K562 (cell line): ENCODE data around the gene RGS8. TPM values are rescaled to one million over a fixed set of nuclear protein-coding genes. Genes with fewer than 3 reads are reported as not detected.

Source experiments
- ATAC-seq: fragments of 200-7000 bp; cut with Tn5 transposase; 3 replicates; pipeline ENCODE4 v1.9.1; 2020; ENCODE audit warnings: moderate library complexity
- BruUV-seq: library from RNA; stranded (reverse); fragments of 400-500 nt; replicated peaks from 2 replicates; lab custom pipeline; 2021; lab: Mats Ljungman, UMichigan
- CTCF ChIA-PET: fragments of 300-600 bp; formaldehyde crosslinking; extraction: SDS; loops from one replicate; lab custom pipeline; 2021; ENCODE audit warnings: low intra/inter-chr PET ratio; lab: Yijun Ruan, JAX
- POLR2A ChIA-PET: fragments of 300-600, 350-650 bp; sonication (Branson Sonifier 250); formaldehyde crosslinking; extraction: SDS; loops from one replicate; lab custom pipeline; 2021; ENCODE audit warnings: antibody characterized with exemption, inconsistent platforms; lab: Yijun Ruan, JAX
- DNase-seq, 4 experiments: peaks; one replicate each; pipeline versions ENCODE4 v3.0.0 to v3.0.0-alpha.2; 2011 to 2018; ENCODE audit warnings: low spot score in 3 of 4, mixed read lengths in 3 of 4; ENCODE audit errors: extremely low read depth in 1 of 4
- FAIRE-seq: peaks from 2 replicates; lab custom pipeline; 2011; peaks lifted over from hg19 to GRCh38; lab: Jason Lieb, UNC
- H2AFZ ChIP-seq: 2 replicates; pipeline ENCODE4 v1.6.0; 2011; ENCODE audit warnings: low read depth, low read length, control low read depth, inconsistent platforms
- H3K27ac ChIP-seq: fragments of 200-600 bp; 3 replicates; pipeline ENCODE4 v1.8.0; 2011; ENCODE audit warnings: low read depth, mild to moderate bottlenecking, control low read depth, inconsistent platforms, low read length, moderate library complexity, mixed read lengths; ENCODE audit errors: extremely low read depth
- H3K27me3 ChIP-seq, 2 experiments: fragments of 300-600 bp in 1 of 2; 2 replicates in 1 of 2; 3 replicates in 1 of 2; pipeline versions ENCODE4 v1.6.0 to v1.8.0; 2011; ENCODE audit warnings: inconsistent platforms in 2 of 2, low read length in 2 of 2, mild to moderate bottlenecking in 1 of 2, mixed read lengths in 1 of 2, moderate library complexity in 1 of 2; ENCODE audit not compliant: control insufficient read depth in 2 of 2, insufficient read depth in 2 of 2
- H3K36me3 ChIP-seq: fragments of 300-600 bp; 3 replicates; pipeline ENCODE4 v1.8.0; 2011; ENCODE audit warnings: mild to moderate bottlenecking, low read length, inconsistent platforms; ENCODE audit not compliant: control insufficient read depth, insufficient read depth
- H3K4me1 ChIP-seq, 2 experiments: fragments of 200-600 bp in 1 of 2; replicated peaks in 1 of 2; 2 replicates in 1 of 2; 3 replicates in 1 of 2; pipeline versions ENCODE4 v1.5.1 to v1.8.0; 2011; ENCODE audit warnings: inconsistent platforms in 2 of 2, low read length in 2 of 2, mild to moderate bottlenecking in 1 of 2, mixed read lengths in 1 of 2, moderate library complexity in 1 of 2; ENCODE audit not compliant: control insufficient read depth in 2 of 2, insufficient read depth in 2 of 2
- H3K4me2 ChIP-seq: 2 replicates; pipeline ENCODE4 v1.6.1; 2011; ENCODE audit warnings: low read length, control low read depth, inconsistent platforms, mixed read lengths; ENCODE audit not compliant: insufficient read depth
- H3K4me3 ChIP-seq: fragments of 200-600 bp; sonication (generic), shearing (Covaris generic); 2 replicates; pipeline ENCODE4 v1.5.1; 2016; ENCODE audit warnings: control low read depth, inconsistent platforms
- H3K79me2 ChIP-seq: fragments of 200-600 bp; 3 replicates; pipeline ENCODE4 v1.8.0; 2011; ENCODE audit warnings: low read length, inconsistent platforms; ENCODE audit not compliant: control insufficient read depth, insufficient read depth
- H3K9ac ChIP-seq, 2 experiments: 2 replicates each; pipeline versions ENCODE4 v1.6.0 to v1.6.1; 2011; ENCODE audit warnings: low read depth in 2 of 2, low read length in 2 of 2, control low read depth in 1 of 2, inconsistent platforms in 1 of 2, mild to moderate bottlenecking in 1 of 2, mixed read lengths in 1 of 2; ENCODE audit not compliant: insufficient read depth in 1 of 2
- H3K9me1 ChIP-seq: one replicate; pipeline ENCODE4 v1.6.0; 2011; ENCODE audit warnings: inconsistent platforms, mild to moderate bottlenecking, low read length, moderate library complexity; ENCODE audit not compliant: control insufficient read depth, insufficient read depth
- H3K9me3 ChIP-seq: replicated peaks from 2 replicates; pipeline ENCODE4 v1.5.1; 2011; ENCODE audit warnings: low read depth, low read length, inconsistent platforms; ENCODE audit not compliant: control insufficient read depth, insufficient read depth
- H4K20me1 ChIP-seq: replicated peaks from 2 replicates; pipeline ENCODE4 v1.6.1; 2011; ENCODE audit warnings: low read length, inconsistent platforms, mixed read lengths; ENCODE audit not compliant: control insufficient read depth, insufficient read depth
- CTCF ChIP-seq, 3 experiments: IDR thresholded peaks in 2 of 3; conservative IDR thresholded peaks in 1 of 3; 2 replicates each; pipeline ENCODE4 v1.5.1; 2011 to 2012; ENCODE audit warnings: low read length in 3 of 3, mild to moderate bottlenecking in 3 of 3, control low read depth in 2 of 3, improper control_type of control experiment in 1 of 3, inconsistent platforms in 1 of 3, low read depth in 1 of 3, mixed read lengths in 1 of 3, moderate library complexity in 1 of 3; ENCODE audit not compliant: insufficient read depth in 2 of 3
- GATA2 ChIP-seq: sonication (generic); formaldehyde crosslinking; IDR thresholded peaks from 2 replicates; pipeline ENCODE4 v1.4.0; 2020; ENCODE audit warnings: mild to moderate bottlenecking, missing genetic modification reagents
- KAT2B ChIP-seq: IDR thresholded peaks from one replicate; pipeline ENCODE4 v1.6.1; 2012; ENCODE audit warnings: low read depth, mild to moderate bottlenecking, control low read depth, inconsistent platforms, low read length, moderate library complexity
- MAFG ChIP-seq: fragments of 450-650 bp; conservative IDR thresholded peaks from 2 replicates; pipeline ENCODE4 v1.6.1; 2016; ENCODE audit warnings: missing genetic modification characterization, missing compliant biosample characterization
- TAF7 ChIP-seq: fragments of 450-650 bp; IDR thresholded peaks from 2 replicates; pipeline ENCODE4 v1.6.1; 2016; ENCODE audit warnings: missing genetic modification characterization, missing compliant biosample characterization
- ZNF584 ChIP-seq: fragments of 200-800 bp; sonication (Bioruptor generic); IDR thresholded peaks from 2 replicates; pipeline ENCODE4 v1.6.1; 2016; ENCODE audit warnings: low read depth, mild to moderate bottlenecking, missing genetic modification characterization, missing compliant biosample characterization
- WGBS: fragments of 100-300 bp; shearing (Covaris generic); methylation state at CpG from one replicate; pipeline ENCODE4 v1.1.6; 2016; ENCODE audit warnings: low coverage, mixed read lengths; ENCODE audit not compliant: insufficient coverage; ENCODE audit errors: missing lambda C conversion rate; 5-methylcytosine and 5-hydroxymethylcytosine counted together
- in situ Hi-C: fragments of 300-500 bp; cut with MboI; formaldehyde crosslinking; loops from 4 replicates; pipeline ENCODE4 v1.15.0; 2018; ENCODE audit warnings: inconsistent platforms, mixed read lengths
- intact Hi-C: fragments of 100-400 bp; cut with micrococcal nuclease; formaldehyde crosslinking; loops from 2 replicates; pipeline ENCODE4 v1.14.2; 2022
- polyA plus RNA-seq, 8 experiments: library from polyadenylated mRNA; depleted of rRNA in 4 of 8; stranded (reverse) in 5 of 8; unstranded in 3 of 8; fragments of >200 nt; fragmentation: Nextera tagmentation in 2 of 8; fragmentation: Illumina TruSeq in 1 of 8; extraction: Ambion mirVana in 2 of 8; extraction: Trizol in 1 of 8; gene quantifications; 2 replicates each; pipeline versions ENCODE4 v1.2.1 to v1.2.3, GENCODE V29; 2011 to 2014; ENCODE audit warnings: inconsistent platforms in 1 of 8, missing spikeins in 1 of 8
- total RNA-seq, 7 experiments: library from RNA; depleted of rRNA in 6 of 7; stranded (reverse); fragments of >200 nt in 6 of 7; fragmentation: Illumina TruSeq in 2 of 7; extraction: Trizol in 2 of 7; gene quantifications; 2 replicates each; pipeline versions ENCODE4 v1.2.1 to v1.2.3, GENCODE V29; 2011 to 2021; ENCODE audit warnings: low replicate concordance in 1 of 7
- TF ChIP-seq, protein P1 (sequence below): fragments of 200-800 bp; sonication (Bioruptor generic); IDR thresholded peaks from 2 replicates; pipeline ENCODE4 v1.6.1; 2016; ENCODE audit warnings: missing genetic modification characterization, missing compliant biosample characterization
- TF ChIP-seq, protein P2 (sequence below): sonication (generic); formaldehyde crosslinking; IDR thresholded peaks from 2 replicates; pipeline ENCODE4 v1.8.0; 2022; ENCODE audit warnings: mild to moderate bottlenecking, missing genetic modification reagents

The RGS8 gene
- total and polyA plus RNA-seq, 9 of the 15 experiments (the other 6 are each of a cell fraction or from before 2014, with no cell fraction given), result not detected

- TF ChIP-seq, protein P1, sequence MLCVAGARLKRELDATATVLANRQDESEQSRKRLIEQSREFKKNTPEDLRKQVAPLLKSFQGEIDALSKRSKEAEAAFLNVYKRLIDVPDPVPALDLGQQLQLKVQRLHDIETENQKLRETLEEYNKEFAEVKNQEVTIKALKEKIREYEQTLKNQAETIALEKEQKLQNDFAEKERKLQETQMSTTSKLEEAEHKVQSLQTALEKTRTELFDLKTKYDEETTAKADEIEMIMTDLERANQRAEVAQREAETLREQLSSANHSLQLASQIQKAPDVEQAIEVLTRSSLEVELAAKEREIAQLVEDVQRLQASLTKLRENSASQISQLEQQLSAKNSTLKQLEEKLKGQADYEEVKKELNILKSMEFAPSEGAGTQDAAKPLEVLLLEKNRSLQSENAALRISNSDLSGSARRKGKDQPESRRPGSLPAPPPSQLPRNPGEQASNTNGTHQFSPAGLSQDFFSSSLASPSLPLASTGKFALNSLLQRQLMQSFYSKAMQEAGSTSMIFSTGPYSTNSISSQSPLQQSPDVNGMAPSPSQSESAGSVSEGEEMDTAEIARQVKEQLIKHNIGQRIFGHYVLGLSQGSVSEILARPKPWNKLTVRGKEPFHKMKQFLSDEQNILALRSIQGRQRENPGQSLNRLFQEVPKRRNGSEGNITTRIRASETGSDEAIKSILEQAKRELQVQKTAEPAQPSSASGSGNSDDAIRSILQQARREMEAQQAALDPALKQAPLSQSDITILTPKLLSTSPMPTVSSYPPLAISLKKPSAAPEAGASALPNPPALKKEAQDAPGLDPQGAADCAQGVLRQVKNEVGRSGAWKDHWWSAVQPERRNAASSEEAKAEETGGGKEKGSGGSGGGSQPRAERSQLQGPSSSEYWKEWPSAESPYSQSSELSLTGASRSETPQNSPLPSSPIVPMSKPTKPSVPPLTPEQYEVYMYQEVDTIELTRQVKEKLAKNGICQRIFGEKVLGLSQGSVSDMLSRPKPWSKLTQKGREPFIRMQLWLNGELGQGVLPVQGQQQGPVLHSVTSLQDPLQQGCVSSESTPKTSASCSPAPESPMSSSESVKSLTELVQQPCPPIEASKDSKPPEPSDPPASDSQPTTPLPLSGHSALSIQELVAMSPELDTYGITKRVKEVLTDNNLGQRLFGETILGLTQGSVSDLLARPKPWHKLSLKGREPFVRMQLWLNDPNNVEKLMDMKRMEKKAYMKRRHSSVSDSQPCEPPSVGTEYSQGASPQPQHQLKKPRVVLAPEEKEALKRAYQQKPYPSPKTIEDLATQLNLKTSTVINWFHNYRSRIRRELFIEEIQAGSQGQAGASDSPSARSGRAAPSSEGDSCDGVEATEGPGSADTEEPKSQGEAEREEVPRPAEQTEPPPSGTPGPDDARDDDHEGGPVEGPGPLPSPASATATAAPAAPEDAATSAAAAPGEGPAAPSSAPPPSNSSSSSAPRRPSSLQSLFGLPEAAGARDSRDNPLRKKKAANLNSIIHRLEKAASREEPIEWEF (CRISPR knock-in tag), result no peak
- TF ChIP-seq TAF7 (tag) (no peak), MAFG (tag) (no peak), GATA2 (CRISPR knock-in tag) (no peak)
- TF ChIP-seq, all 486 proteins: peak for 0
Observed at GRCh38 chr1:182719553-182719952, 35.2 kb upstream of the RGS8 start (continued).

DNA sequence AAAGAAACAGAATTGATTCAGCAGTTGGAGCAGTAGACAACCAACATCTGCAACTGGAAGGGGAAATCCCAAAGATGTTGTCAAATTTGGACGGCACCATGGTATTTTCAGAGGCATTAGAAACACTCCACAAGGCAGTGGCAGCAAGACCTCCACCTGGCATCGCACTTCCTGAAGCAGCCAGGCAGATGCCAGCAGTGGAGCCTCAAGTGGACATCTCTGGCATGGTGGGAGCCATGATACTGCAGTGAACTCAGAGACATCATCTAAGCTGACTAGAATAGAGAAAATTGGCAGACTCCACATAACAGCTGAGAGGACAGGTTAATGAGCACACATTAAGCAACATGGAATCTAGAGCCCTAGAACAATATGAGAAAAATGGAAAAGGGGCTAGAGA lies 33.9 kb upstream of the RGS8 start:
- WGBS, result 0% methylated on average over 2 of the region's 2 CpGs
- DNase-seq (no peak), ATAC-seq (peak; percentile 58)
- H3K27ac ChIP-seq, result no peak overlapping the region
- H3K9ac ChIP-seq, result no peak overlapping the region
- CTCF ChIA-PET, result no interaction called here
- intact Hi-C loops, result no loop called here
- TF ChIP-seq, protein P2, sequence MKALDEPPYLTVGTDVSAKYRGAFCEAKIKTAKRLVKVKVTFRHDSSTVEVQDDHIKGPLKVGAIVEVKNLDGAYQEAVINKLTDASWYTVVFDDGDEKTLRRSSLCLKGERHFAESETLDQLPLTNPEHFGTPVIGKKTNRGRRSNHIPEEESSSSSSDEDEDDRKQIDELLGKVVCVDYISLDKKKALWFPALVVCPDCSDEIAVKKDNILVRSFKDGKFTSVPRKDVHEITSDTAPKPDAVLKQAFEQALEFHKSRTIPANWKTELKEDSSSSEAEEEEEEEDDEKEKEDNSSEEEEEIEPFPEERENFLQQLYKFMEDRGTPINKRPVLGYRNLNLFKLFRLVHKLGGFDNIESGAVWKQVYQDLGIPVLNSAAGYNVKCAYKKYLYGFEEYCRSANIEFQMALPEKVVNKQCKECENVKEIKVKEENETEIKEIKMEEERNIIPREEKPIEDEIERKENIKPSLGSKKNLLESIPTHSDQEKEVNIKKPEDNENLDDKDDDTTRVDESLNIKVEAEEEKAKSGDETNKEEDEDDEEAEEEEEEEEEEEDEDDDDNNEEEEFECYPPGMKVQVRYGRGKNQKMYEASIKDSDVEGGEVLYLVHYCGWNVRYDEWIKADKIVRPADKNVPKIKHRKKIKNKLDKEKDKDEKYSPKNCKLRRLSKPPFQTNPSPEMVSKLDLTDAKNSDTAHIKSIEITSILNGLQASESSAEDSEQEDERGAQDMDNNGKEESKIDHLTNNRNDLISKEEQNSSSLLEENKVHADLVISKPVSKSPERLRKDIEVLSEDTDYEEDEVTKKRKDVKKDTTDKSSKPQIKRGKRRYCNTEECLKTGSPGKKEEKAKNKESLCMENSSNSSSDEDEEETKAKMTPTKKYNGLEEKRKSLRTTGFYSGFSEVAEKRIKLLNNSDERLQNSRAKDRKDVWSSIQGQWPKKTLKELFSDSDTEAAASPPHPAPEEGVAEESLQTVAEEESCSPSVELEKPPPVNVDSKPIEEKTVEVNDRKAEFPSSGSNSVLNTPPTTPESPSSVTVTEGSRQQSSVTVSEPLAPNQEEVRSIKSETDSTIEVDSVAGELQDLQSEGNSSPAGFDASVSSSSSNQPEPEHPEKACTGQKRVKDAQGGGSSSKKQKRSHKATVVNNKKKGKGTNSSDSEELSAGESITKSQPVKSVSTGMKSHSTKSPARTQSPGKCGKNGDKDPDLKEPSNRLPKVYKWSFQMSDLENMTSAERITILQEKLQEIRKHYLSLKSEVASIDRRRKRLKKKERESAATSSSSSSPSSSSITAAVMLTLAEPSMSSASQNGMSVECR, result no peak
- TF ChIP-seq KAT2B, result no peak
- TF ChIP-seq ZNF584 (CRISPR knock-in tag), result no peak
- TF ChIP-seq CTCF (IDR thresholded peaks at IDR 0.05 in 2 of 3, conservative IDR thresholded peaks at IDR 0.05 in 1 of 3; ENCODE audit: insufficient read depth in 2 of 3, low read depth in 1 of 3, low read length in 3 of 3), result 0 out of 6 replicates have a peak, but pooled peaks of 1 of the 3 experiments have one; percentile 5
- TF ChIP-seq, all 486 proteins: peak for 1
- no peak overlapping the region for H3K4me3 ChIP-seq
- POLR2A ChIA-PET, result interaction anchor here (1.5 kb wide), 1 partner anchor 11 kb away, joined by 5 read pairs; no protein-coding TSS in a partner anchor
- H3K9me1 ChIP-seq, result no peaks in the 10 kb centered on the region
- BruUV-seq, result no TSS peak
- no peak overlapping the region for H3K4me2 ChIP-seq
- FAIRE-seq, result no peak
- no peak overlapping the region for H2AFZ ChIP-seq
- no peaks in the 10 kb centered on the region for H3K36me3 ChIP-seq
- no peaks in the 10 kb centered on the region for H3K4me1 ChIP-seq
- in situ Hi-C loops, result no loop called here
- peaks cover 8 to 10% of the 10 kb centered on the region in 2 experiments; a peak in 4 of 5 replicates for H3K27me3 ChIP-seq
- no peaks in the 10 kb centered on the region for H4K20me1 ChIP-seq
- H3K9me3 ChIP-seq, result no peaks in the 10 kb centered on the region
- no peaks in the 10 kb centered on the region for H3K79me2 ChIP-seq
